HG02970 (cell line): ENCODE measurements around the gene GPATCH3.
"Not testable (repeated sequence)": the region's sequence is repeated elsewhere in the genome, so short reads cannot be mapped to it uniquely, and the experiment has no call there.

Source experiments
- ATAC-seq: cut with Tn5 transposase; IDR thresholded peaks from one replicate; pipeline ENCODE4 v1.9.1; 2021; ENCODE audit warnings: mild to moderate bottlenecking, moderate library complexity, moderate number of reproducible peaks; ENCODE audit not compliant: unreplicated experiment, low FRiP score

The GPATCH3 gene

GRCh38 chr1:26848941-26849774 is 51.1 kb downstream of the GPATCH3 start:
- ATAC-seq = no peak

GRCh38 chr1:26848499-26848898 is 51.8 kb downstream of the GPATCH3 start:
- ATAC-seq = no peak

- ATAC-seq = not testable (repeated sequence)
Measured at GRCh38 chr1:26847826-26848225, 52.4 kb downstream of the GPATCH3 start.

- ATAC-seq = no peak
Measured at GRCh38 chr1:26844424-26845196, 55.7 kb downstream of the GPATCH3 start.
